ENCODE data around the gene ZIC1.

The ZIC1 gene

GRCh38 chr3:147424581-147425387 lies 15.6 kb downstream of the ZIC1 start:
- DNase-seq: no peak

DNA sequence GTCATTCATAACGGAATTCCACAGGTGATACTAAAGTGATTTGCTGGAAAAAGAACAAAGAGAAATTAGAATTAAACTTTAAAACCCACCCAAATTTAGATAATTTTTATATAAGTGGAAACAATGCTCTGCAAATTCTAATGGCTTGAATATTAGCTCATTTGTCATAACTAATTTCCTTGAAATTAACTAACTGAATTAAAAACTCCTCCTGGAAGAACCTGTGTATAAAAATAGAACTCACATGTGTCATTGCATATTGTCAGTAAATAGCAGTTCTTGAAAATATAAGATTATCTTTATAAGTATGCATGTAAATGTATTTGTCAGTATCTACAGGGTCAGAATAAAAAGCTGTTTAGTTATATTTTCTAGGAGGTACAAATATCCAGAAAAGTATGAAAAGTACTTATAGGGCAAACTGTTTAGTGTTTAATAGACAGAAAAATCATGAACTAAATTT lies 16.3 kb downstream of the ZIC1 start:
- DNase-seq: no peak

- DNase-seq: no peak
Measured at GRCh38 chr3:147426931-147427330, 17.8 kb downstream of the ZIC1 start.

DNA sequence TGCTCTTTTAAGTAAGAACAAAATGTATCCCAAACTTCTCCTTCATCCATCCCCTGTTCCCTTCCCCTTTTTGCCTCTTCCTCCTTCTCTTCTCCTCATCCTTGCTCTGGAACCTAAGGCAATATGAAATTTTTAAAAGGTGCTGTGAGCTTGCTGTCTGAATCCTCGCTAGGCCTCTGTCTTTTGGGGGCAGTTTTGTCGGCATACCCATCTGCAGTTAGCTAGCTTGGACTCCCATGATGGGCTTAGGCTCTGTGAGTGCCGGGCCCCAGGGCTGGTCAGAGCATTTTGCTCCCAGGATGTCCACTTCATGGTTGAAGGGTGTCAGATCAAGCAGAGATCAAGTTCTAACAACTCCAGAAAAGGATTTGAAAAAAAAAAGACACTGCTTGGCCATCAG lies 18.6 kb downstream of the ZIC1 start:
- DNase-seq: no peak

DNA sequence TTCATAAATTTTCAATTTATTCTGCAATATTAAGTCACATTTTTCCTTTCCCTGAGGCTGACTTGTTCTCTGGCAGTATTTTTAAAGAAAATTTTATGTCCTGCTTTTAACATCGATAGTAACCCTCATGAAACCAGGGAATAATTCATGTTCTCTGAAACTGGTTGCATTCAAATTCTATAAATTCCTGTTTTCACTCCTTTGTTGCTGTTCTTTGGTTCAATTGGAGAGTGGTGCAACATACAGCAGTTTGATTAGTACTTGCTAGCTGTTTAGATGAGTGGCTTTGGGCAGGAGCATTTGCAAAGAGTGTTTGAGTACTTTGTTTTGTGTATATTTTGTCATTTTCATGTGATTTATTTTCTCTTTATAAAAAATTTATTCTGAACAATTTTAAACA lies 19.2 kb downstream of the ZIC1 start:
- no peak for DNase-seq

GRCh38 chr3:147428754-147429153 lies 19.6 kb downstream of the ZIC1 start:
- DNase-seq: no peak

DNA sequence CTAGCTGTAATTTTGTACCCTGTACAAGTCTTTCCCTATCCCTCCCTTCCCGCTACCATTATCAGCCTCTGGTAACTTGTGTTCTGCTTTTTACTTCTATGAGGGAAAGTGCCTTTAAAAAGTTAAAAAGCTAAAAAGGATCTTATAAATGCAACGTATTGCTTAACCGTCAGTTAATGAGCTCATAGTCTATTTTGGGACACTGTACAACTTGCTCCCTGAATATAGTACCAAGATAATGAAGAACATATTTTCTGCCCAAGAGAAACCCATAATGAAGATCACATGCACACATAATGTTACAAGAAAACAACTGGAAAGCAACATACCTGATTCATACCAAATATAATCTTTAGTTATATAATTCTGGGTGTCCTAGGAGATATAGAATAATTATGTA lies 22.6 kb downstream of the ZIC1 start:
- no peak for DNase-seq

DNA sequence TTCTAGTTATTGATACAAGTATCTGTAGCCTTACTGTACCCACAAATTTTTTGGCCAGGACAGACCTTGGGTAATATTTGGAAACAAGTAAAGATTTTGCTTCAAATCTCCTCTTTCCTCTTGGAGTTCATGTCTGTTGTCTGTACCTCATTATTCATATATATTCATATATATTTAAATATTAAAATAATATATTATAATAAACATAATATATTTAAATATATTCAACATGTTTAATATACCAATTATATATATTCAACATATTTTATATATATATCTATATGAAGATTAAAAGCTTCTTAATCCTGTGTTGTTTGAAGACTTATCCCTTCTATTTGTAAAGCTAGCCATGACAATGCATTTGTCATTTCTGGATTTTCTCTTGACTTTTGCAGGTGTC lies 38.1 kb downstream of the ZIC1 start:
- DNase-seq: no peak

DNA sequence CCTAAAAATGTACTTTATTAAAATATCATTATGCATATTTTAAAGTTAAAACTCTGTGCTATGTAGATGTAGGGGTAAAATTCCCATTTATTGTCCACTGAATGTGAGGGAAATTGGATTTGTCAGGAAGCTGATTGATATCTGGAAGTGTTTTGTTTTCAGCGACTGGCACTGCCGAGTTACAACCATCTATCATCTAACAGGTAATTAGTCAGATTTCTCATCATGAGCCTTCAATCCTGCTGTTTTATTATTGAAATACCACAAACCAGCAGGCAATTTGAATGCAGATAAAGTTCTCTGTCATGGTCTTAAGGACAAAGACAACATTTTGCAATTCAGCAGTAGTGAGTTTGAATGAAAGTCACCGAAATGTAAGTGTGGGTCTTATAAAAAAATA lies 40.5 kb downstream of the ZIC1 start:
- no peak for DNase-seq

DNA sequence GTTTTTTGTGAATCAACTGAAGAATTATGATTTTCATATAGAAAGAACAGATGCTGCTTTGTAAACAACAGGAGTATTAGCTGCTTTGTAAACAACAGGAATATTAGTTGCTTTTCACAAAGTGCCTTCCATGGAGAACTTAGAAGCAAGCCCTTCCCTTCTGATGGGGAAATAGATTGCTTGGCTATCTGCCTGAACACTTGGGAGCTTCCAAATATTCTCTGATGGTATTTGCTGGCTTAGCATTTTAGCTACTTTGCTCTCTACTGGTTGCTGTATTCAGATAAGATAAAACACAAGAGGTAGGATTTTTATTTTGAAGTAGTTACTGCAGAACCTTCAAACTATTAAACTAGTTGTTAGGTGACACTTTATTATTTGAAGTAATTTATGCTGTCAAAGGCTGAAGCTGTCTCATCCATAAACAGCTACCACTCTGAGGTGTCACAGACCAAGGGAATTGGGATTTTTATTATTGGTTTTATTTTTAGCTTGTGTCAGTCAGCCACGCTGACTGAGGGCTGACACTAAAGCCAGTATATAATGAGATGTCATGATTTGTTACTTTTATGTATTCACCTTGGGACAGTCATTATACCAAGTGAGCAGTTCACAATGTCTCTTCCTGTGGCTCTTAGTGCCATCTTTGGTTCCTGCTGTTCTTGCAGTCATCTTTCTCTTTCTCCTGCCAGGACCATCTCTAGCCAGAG lies 50.0 kb downstream of the ZIC1 start:
- DNase-seq: no peak

- no peak for DNase-seq
Measured at GRCh38 chr3:147462856-147463255, 53.7 kb downstream of the ZIC1 start.

Measured in stimulated activated naive CD4-positive, alpha-beta T cell treated with Interleukin-2 at 50 U/mL for 16 hours (primary cell).